ENCODE data around the gene KREMEN2. TPM values are rescaled to one million over a fixed set of nuclear protein-coding genes. Genes with fewer than 3 reads are reported as not detected.

The KREMEN2 gene
- total and polyA plus RNA-seq, 4 donors, result not detected

- H3K4me1 ChIP-seq (ENCODE audit: control insufficient read depth in 1 of 2, insufficient read depth in 2 of 2, low read length in 2 of 2), result no peaks in the 10 kb centered on the region
- H3K4me3 ChIP-seq (ENCODE audit: low read length in 2 of 2), result no peak overlapping the region
- ATAC-seq (ENCODE audit: low FRiP score), result no peak
- no peak for DNase-seq
- H3K27me3 ChIP-seq (ENCODE audit: control insufficient read depth in 1 of 2, insufficient read depth in 2 of 2, low read length in 1 of 2), result no peaks in the 10 kb centered on the region
- H3K27ac ChIP-seq (ENCODE audit: low read depth in 1 of 2, low read length in 2 of 2), result no peak overlapping the region
- H3K36me3 ChIP-seq (ENCODE audit: control insufficient read depth in 1 of 2, insufficient read depth in 2 of 2, low read length in 1 of 2), result no peaks in the 10 kb centered on the region
- intact Hi-C loops (cut with DNase I), result no loop called here
- 8% methylated on average over 34 to 51 of the region's 51 CpGs for WGBS, 2 donors
- no peaks in the 10 kb centered on the region for H3K9me3 ChIP-seq (ENCODE audit: control insufficient read depth, low read length)
Observed at GRCh38 chr16:2967211-2967631, 3.1 kb downstream of the KREMEN2 start.

GRCh38 chr16:2967721-2968161 lies 3.7 kb downstream of the KREMEN2 start:
- peak in 1 of 2 donors; percentile 47 for DNase-seq
- H3K9me3 ChIP-seq (ENCODE audit: control insufficient read depth, low read length), result no peaks in the 10 kb centered on the region
- intact Hi-C loops (cut with DNase I), result no loop called here
- no peak overlapping the region for H3K4me3 ChIP-seq (ENCODE audit: low read length in 2 of 2)
- ATAC-seq (ENCODE audit: low FRiP score), result no peak
- no peak overlapping the region for H3K27ac ChIP-seq (ENCODE audit: low read depth in 1 of 2, low read length in 2 of 2)
- no peaks in the 10 kb centered on the region for H3K36me3 ChIP-seq (ENCODE audit: control insufficient read depth in 1 of 2, insufficient read depth in 2 of 2, low read length in 1 of 2)
- 50 to 55% methylated on average over 19 to 33 of the region's 33 CpGs for WGBS, 2 donors
- H3K4me1 ChIP-seq (ENCODE audit: control insufficient read depth in 1 of 2, insufficient read depth in 2 of 2, low read length in 2 of 2), result no peaks in the 10 kb centered on the region
- no peaks in the 10 kb centered on the region for H3K27me3 ChIP-seq (ENCODE audit: control insufficient read depth in 1 of 2, insufficient read depth in 2 of 2, low read length in 1 of 2)

GRCh38 chr16:2968368-2968737 lies 4.3 kb downstream of the KREMEN2 start:
- H3K4me1 ChIP-seq (ENCODE audit: control insufficient read depth in 1 of 2, insufficient read depth in 2 of 2, low read length in 2 of 2), result no peaks in the 10 kb centered on the region
- H3K36me3 ChIP-seq (ENCODE audit: control insufficient read depth in 1 of 2, insufficient read depth in 2 of 2, low read length in 1 of 2), result no peaks in the 10 kb centered on the region
- H3K4me3 ChIP-seq (ENCODE audit: low read length in 2 of 2), result no peak overlapping the region
- H3K9me3 ChIP-seq (ENCODE audit: control insufficient read depth, low read length), result no peaks in the 10 kb centered on the region
- no peaks in the 10 kb centered on the region for H3K27me3 ChIP-seq (ENCODE audit: control insufficient read depth in 1 of 2, insufficient read depth in 2 of 2, low read length in 1 of 2)
- ATAC-seq (ENCODE audit: low FRiP score) (no peak), DNase-seq (peak in 1 of 2 donors; percentile 53)
- intact Hi-C loops (cut with DNase I), result no loop called here
- no peak overlapping the region for H3K27ac ChIP-seq (ENCODE audit: low read depth in 1 of 2, low read length in 2 of 2)
- WGBS, 2 donors, result 18% methylated on average over 18 of the region's 18 CpGs

GRCh38 chr16:2968738-2969544 lies 4.9 kb downstream of the KREMEN2 start, which contains the start of gene PAQR4:
Gene PAQR4 (plus strand): TSS chr16:2969348. CDS start chr16:2969675, 327 bp downstream.
- ATAC-seq (ENCODE audit: low FRiP score), result peak; percentile 93
- intact Hi-C loops (cut with DNase I), result no loop called here
- Histone ChIP-seq H3K27ac (ENCODE audit: low read depth in 1 of 2, low read length in 2 of 2) (no peak within 1 kb of the TSS), H3K9me3 (ENCODE audit: control insufficient read depth, low read length) (no peaks in the 10 kb centered on the region), H3K36me3 (ENCODE audit: control insufficient read depth in 1 of 2, insufficient read depth in 2 of 2, low read length in 1 of 2) (no peaks in the 10 kb centered on the region), H3K4me3 (ENCODE audit: low read length in 2 of 2) (peak within 1 kb of the TSS; percentile 13 to 46), H3K4me1 (ENCODE audit: control insufficient read depth in 1 of 2, insufficient read depth in 2 of 2, low read length in 2 of 2) (no peaks in the 10 kb centered on the region), H3K27me3 (ENCODE audit: control insufficient read depth in 1 of 2, insufficient read depth in 2 of 2, low read length in 1 of 2) (no peaks in the 10 kb centered on the region)
- WGBS, 2 donors, result 1% methylated on average over 69 to 98 of the region's 98 CpGs
- peak; percentile 89 to 94 for DNase-seq

- peak overlapping the region; percentile 13 to 46 for H3K4me3 ChIP-seq (ENCODE audit: low read length in 2 of 2)
- peak; percentile 4 for ATAC-seq (ENCODE audit: low FRiP score)
- intact Hi-C loops (cut with DNase I), result no loop called here
- 5% methylated on average over 67 to 83 of the region's 83 CpGs for WGBS, 2 donors
- H3K4me1 ChIP-seq (ENCODE audit: control insufficient read depth in 1 of 2, insufficient read depth in 2 of 2, low read length in 2 of 2), result no peaks in the 10 kb centered on the region
- H3K9me3 ChIP-seq (ENCODE audit: control insufficient read depth, low read length), result no peaks in the 10 kb centered on the region
- no peaks in the 10 kb centered on the region for H3K27me3 ChIP-seq (ENCODE audit: control insufficient read depth in 1 of 2, insufficient read depth in 2 of 2, low read length in 1 of 2)
- peak in 1 of 2 donors; percentile 84 for DNase-seq
- H3K27ac ChIP-seq (ENCODE audit: low read depth in 1 of 2, low read length in 2 of 2), result no peak overlapping the region
- no peaks in the 10 kb centered on the region for H3K36me3 ChIP-seq (ENCODE audit: control insufficient read depth in 1 of 2, insufficient read depth in 2 of 2, low read length in 1 of 2)
Observed at GRCh38 chr16:2969545-2970521, 5.8 kb downstream of the KREMEN2 start.

GRCh38 chr16:2970563-2970962 lies 6.5 kb downstream of the KREMEN2 start:
- Histone ChIP-seq H3K4me3 (ENCODE audit: low read length in 2 of 2) (no peak overlapping the region), H3K36me3 (ENCODE audit: control insufficient read depth in 1 of 2, insufficient read depth in 2 of 2, low read length in 1 of 2) (no peaks in the 10 kb centered on the region), H3K4me1 (ENCODE audit: control insufficient read depth in 1 of 2, insufficient read depth in 2 of 2, low read length in 2 of 2) (no peaks in the 10 kb centered on the region), H3K9me3 (ENCODE audit: control insufficient read depth, low read length) (no peaks in the 10 kb centered on the region), H3K27me3 (ENCODE audit: control insufficient read depth in 1 of 2, insufficient read depth in 2 of 2, low read length in 1 of 2) (no peaks in the 10 kb centered on the region), H3K27ac (ENCODE audit: low read depth in 1 of 2, low read length in 2 of 2) (no peak overlapping the region)
- ATAC-seq (ENCODE audit: low FRiP score) (no peak), DNase-seq (no peak)
- intact Hi-C loops (cut with DNase I), result no loop called here
- WGBS, 2 donors, result 91% methylated on average over 6 of the region's 6 CpGs

- no peak overlapping the region for H3K27ac ChIP-seq (ENCODE audit: low read depth in 1 of 2, low read length in 2 of 2)
- H3K27me3 ChIP-seq (ENCODE audit: control insufficient read depth in 1 of 2, insufficient read depth in 2 of 2, low read length in 1 of 2), result no peaks in the 10 kb centered on the region
- ATAC-seq (ENCODE audit: low FRiP score) (no peak), DNase-seq (no peak)
- H3K4me3 ChIP-seq (ENCODE audit: low read length in 2 of 2), result no peak overlapping the region
- H3K4me1 ChIP-seq (ENCODE audit: control insufficient read depth in 1 of 2, insufficient read depth in 2 of 2, low read length in 2 of 2), result no peaks in the 10 kb centered on the region
- H3K36me3 ChIP-seq (ENCODE audit: control insufficient read depth in 1 of 2, insufficient read depth in 2 of 2, low read length in 1 of 2), result no peaks in the 10 kb centered on the region
- intact Hi-C loops (cut with DNase I), result no loop called here
- WGBS, 2 donors, result 95 to 96% methylated on average over 35 of the region's 35 CpGs
- no peaks in the 10 kb centered on the region for H3K9me3 ChIP-seq (ENCODE audit: control insufficient read depth, low read length)
Observed at GRCh38 chr16:2971134-2971984, 7.3 kb downstream of the KREMEN2 start.

Measured in aorta (tissue), 5 donors.